ENCODE data around the gene SNX24. TPM values are rescaled to one million over a fixed set of nuclear protein-coding genes. Genes with fewer than 3 reads are reported as not detected.
A peak's percentile ranks its signal among the peaks of the same experiment; 100 is the strongest.
"Not testable (repeated sequence)": the region's sequence is repeated elsewhere in the genome, so short reads cannot be mapped to it uniquely, and the experiment has no call there.

Gene SNX24
- polyA plus RNA-seq, 5 donors: 20.2 to 30.2 (median 24.6) TPM

DNA sequence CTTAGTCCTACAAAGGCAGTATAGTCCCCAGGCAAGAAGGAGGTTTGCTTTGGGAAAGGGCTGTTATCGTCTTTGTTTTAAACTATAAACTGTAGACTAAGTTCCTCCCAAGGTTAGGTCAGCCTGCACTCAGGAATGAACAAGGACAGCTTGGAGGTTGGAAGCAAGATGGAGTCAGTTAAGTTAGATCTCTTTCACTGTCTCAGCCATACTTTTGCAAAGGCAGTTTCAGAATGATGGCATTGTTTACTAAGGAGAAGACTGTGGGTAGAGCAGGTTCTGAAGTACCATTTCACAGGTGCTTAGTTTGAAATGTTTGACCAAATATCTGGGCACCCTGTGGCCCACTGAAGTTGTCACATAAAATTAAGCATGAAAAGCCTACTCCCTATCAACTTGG lies 19.4 kb downstream of the SNX24 start:
- no peak for DNase-seq

DNA sequence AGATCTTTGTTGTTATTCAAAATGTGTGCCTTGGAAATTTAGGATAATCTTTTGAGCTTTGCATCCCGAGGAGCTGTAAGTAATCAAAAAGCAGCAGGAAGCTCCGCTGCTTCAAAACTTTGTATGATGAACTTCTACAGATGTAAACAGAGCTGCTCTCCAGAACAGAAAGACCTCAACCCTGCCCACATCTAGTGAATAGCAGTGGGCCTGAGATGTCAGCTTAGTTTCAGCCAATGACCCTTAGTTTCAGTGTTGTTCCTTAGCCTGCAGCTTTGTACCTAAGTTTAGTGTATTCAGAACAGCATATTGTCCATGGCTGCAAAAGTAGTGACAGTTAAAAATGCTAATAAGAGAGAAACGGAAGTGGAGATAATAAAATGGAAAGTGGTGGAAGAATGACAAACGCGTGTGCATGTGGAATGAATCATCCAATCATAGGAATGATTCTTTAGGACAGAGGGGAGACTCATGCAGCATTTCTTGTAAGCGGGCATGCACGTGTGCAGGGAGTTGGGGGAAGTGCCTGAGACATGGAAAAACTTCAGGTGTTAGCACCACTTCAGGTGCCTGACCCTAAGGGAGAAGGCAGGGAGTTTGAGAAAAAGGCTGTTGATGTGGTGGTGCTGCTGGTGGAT lies 24.9 kb downstream of the SNX24 start:
- no peak for DNase-seq

DNA sequence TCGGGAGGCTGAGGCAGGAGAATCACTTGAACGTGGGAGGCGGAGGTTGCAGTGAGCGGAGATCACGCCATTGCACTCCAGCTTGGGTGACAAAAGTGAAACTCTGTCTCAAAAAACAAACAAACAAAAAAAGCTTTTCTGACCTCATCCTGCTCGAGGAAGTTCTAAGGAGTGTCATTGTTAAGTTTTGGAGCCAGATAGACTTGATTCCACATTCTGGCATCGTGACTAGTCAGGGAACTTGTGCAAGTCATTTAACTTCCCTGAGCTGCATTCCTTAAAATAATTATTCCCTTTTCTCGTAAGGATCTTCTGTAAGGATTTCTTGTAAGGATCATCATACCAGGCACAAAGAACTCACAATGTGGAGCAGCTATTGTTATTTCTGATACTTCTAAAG lies 26.2 kb downstream of the SNX24 start:
- no peak for DNase-seq

- no peak for DNase-seq
Observed at GRCh38 chr5:122874179-122874875, 28.9 kb downstream of the SNX24 start.

- DNase-seq: no peak
Observed at GRCh38 chr5:122877518-122877917, 32.1 kb downstream of the SNX24 start.

GRCh38 chr5:122879076-122879475 lies 33.7 kb downstream of the SNX24 start:
- no peak for DNase-seq

GRCh38 chr5:122880170-122880689 lies 34.8 kb downstream of the SNX24 start:
- DNase-seq: no peak

DNA sequence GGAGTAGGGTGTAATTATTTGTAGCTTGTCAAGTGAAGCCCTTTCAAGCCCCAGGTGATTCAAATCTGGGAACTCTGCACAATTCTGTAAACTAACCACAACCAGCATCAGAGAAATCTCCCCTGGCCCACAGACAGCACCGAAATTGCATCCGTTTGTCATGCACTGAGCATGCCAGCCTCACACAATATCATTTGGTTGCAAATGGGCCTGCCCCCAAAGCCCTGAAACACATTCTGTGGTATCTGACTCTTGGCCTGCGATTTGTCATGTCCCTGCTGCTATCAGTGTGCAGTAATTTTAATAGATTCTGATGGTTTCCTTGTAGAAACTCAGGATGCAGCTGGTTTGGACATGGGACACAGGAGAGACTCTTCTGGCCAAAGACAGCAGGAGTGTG lies 35.3 kb downstream of the SNX24 start:
- DNase-seq: no peak

GRCh38 chr5:122882831-122883230 lies 37.4 kb downstream of the SNX24 start:
- DNase-seq: no peak

GRCh38 chr5:122885045-122885517 lies 39.7 kb downstream of the SNX24 start:
- no peak for DNase-seq

- no peak for DNase-seq
Observed at GRCh38 chr5:122885891-122886290, 40.5 kb downstream of the SNX24 start.

DNA sequence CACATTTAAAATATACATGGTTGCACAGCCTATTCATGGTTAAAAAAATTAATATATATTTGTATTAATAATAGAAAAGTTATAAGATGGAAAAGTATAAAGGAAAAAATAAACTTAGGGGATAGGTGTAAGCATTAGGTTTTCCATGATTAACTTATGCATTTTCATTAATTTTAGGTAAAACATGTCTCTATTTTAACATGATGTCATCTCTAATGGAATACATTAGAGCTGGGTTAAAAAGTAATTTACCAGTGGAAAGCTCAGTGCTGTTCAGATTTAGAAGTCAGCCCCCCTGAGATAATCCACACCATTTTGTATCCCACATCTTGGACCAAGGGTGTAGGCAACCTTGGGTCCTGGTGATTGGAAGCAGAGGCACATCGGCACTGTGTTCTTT lies 49.7 kb downstream of the SNX24 start:
- DNase-seq: no peak

GRCh38 chr5:122896598-122897282 lies 51.3 kb downstream of the SNX24 start:
- DNase-seq: peak in 1 of 2 donors; percentile 36

GRCh38 chr5:122897283-122897602 lies 51.8 kb downstream of the SNX24 start:
- no peak for DNase-seq

GRCh38 chr5:122901346-122901745 lies 55.9 kb downstream of the SNX24 start:
- no peak for DNase-seq

- no peak for DNase-seq
Observed at GRCh38 chr5:122902263-122902662, 56.9 kb downstream of the SNX24 start.

DNA sequence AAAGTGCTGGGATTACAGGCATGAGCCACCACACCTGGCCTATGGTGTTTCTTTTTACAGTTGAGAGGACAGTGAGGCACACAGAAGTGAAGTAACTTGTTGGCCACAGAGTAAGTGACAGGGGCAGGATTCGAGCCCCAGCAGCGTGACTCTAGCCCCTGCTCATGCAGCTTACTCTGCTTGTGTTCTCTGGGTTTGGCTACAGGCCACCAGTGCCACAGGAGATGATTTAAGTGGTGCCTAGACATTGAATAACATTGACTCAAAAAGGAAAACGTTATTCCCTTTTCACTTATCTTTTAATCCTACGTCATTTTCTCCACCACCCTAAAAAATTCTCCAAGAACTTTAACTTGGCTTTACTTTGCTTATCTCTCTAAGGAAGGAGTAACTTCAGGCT lies 61.4 kb downstream of the SNX24 start:
- DNase-seq: no peak

- DNase-seq: no peak
Observed at GRCh38 chr5:122907276-122907675, 61.9 kb downstream of the SNX24 start.

GRCh38 chr5:122908108-122908507 lies 62.7 kb downstream of the SNX24 start:
- DNase-seq: no peak

DNA sequence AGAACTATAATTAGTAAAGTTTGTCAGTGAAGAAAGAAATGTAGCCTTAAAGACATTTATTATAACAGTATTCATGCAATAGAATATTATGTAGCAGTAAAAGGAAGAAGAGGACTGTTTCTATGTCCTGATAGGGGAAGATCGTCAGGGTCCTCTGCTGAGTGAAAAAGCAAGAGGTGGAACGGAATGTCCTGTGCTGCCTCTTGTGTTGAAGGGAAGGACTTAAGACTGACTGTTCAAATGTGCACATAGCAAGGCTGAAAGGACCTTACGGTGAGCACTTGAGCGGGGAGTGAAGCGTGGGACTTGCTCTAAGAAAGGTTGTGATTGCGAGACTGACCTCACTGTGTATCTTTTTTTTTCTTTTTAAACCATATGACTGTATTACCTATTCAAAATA lies 63.2 kb downstream of the SNX24 start:
- no peak for DNase-seq

DNA sequence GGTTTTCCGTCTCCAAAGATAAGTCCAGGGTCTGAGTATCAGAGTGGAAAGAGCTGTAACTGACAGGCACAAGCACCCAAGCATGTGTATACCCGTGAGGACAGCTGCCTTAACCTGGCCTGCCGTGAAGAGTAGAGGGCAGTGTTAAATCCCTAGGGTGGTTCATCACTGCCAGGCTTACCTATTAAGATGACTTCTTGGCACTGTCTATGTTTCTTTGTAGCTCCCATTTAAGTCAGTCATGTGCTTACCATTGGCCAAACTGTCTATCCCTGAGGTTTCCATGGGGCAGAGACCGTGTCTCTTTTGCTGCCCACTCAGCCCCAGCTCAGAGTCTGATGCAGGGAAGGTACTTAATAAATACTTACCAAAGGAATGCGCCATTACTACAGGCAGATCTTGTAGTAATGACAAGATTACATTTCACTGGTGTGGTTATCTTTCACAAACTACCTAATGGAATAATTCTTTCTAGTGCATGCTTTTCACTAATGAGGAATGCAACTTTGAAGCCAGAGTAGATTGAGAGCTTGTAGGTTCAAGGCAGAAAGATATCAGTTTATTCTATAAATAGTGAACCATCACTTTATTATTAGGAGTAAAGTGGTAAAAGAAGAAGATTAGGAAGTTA lies 64.2 kb downstream of the SNX24 start:
- DNase-seq: no peak

GRCh38 chr5:122913436-122913835 lies 68.0 kb downstream of the SNX24 start:
- not testable (repeated sequence) for DNase-seq

Measured in right lung (tissue), 5 donors.